NCI-H748 (cell line): ENCODE data around the gene GPR3.

ENCODE experiments used
- DNase-seq: peaks from one replicate; lab custom pipeline; 2025; ENCODE audit not compliant: unreplicated experiment; lab: John Stamatoyannopoulos, UW

The GPR3 gene, protein sequence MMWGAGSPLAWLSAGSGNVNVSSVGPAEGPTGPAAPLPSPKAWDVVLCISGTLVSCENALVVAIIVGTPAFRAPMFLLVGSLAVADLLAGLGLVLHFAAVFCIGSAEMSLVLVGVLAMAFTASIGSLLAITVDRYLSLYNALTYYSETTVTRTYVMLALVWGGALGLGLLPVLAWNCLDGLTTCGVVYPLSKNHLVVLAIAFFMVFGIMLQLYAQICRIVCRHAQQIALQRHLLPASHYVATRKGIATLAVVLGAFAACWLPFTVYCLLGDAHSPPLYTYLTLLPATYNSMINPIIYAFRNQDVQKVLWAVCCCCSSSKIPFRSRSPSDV

GRCh38 chr1:27392096-27392777, at the start of gene GPR3:
GPR3 (plus strand) TSS chr1:27392622; CDS start chr1:27393799, 1,177 bp downstream.
- DNase-seq = peak; percentile 87

DNA sequence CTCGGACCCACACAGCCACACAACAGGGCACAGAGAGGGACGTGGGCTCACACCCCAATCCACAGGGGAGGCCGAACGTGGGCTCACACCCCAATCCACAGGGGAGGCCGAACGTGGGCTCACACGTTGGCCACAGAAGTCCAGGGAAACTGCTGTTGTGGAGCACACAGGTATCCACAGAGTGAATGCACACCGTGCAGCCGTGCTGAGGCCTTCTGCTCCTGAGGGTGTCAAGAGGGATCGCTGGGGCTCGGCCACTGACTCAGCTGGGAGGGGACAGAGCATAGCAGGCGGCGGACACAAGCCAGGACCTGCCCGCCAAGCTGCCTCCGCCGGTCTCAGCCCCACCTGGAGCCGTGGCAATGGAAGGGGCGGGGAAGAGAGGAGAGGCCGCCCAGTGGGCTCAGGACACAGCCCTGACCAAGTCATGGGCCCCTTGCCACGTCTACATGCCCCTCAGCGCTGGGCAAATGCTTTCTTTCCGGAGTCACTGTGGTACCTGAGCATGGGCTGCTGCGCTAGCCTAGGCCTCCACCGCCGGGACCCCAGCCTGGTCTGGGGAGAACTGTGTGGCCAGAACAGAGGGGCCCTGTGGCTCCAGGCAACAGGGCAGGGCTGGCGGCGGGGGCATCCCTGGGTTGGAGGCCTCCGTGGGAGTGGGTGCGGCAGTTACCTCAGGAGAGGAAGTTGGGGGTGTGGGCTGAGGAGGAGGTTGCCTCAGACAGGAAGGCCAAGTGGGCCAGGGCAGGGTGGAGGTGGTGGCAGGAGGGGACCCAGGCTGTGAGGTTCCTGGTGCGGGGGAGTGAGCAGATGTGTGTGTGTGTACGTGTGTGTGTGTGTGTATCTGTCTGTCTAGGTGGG, 49.4 kb upstream of the GPR3 start:
- peak; percentile 5 for DNase-seq

- DNase-seq = no peak
Measured at GRCh38 chr1:27343639-27344025, 48.8 kb upstream of the GPR3 start.

- no peak for DNase-seq
Measured at GRCh38 chr1:27345272-27345671, 47.1 kb upstream of the GPR3 start.

DNA sequence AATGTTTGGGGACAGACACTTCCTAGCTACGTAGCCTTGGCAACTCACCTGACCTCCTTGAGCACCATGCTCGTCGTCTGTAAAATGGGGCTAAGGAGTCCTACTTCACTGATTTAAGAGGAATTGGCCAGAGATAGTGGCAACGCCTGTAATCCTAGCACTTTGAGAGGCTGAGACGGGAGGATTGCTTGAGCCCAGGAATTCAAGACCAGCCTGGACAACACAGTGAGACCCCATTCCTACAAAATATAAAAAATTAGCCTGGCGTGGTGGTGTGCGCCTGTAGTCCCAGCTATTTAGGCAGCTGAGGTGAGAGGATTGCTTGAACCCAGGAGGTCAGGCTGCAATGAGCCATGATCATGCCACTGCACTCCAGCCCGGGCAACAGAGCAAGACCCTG, 46.1 kb upstream of the GPR3 start:
- DNase-seq = no peak

- no peak for DNase-seq
Measured at GRCh38 chr1:27346991-27347624, 45.3 kb upstream of the GPR3 start.

GRCh38 chr1:27348861-27349783, 43.3 kb upstream of the GPR3 start:
- DNase-seq = peak; percentile 38

GRCh38 chr1:27349784-27350662, 42.4 kb upstream of the GPR3 start:
- DNase-seq = peak; percentile 80

DNA sequence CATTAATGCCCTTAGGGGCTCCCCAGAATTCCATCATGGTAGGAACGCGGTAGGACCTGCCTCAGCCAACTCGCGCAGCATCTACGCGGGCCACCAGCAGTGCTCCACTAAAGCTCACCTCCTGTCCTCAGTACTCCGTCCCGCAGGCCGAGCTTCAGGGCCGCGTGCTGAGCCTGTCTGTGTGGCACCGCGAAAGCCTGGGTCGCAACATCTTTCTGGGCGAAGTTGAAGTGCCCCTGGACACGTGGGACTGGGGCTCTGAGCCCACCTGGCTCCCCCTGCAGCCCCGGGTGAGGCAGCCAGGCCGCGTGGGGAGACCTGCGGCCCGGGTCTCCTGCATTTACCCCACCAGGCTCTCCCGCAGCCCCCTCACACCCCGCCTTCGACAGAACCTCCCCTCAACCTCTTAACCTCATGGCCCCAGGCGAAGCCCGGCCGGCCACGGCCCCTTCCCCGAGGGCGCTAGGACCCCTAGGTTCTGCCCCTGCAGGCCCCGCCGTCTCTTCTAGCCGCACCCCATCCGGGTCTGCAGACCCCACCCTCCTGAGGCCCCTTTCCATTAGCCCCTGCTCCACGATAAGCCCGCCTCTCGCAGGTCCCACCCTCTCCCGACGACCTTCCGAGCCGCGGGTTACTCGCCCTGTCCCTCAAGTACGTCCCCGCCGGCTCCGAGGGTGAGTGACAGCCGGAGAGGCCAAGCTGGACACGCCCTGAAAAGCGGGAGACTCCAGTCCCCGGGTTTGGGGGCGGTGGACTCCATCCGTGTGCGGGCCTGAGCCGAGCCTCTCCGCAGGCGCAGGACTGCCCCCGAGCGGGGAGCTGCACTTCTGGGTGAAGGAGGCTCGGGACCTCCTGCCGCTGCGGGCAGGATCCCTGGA, 41.5 kb upstream of the GPR3 start:
- DNase-seq = no peak

- no peak for DNase-seq
Measured at GRCh38 chr1:27351541-27352107, 40.8 kb upstream of the GPR3 start.

DNA sequence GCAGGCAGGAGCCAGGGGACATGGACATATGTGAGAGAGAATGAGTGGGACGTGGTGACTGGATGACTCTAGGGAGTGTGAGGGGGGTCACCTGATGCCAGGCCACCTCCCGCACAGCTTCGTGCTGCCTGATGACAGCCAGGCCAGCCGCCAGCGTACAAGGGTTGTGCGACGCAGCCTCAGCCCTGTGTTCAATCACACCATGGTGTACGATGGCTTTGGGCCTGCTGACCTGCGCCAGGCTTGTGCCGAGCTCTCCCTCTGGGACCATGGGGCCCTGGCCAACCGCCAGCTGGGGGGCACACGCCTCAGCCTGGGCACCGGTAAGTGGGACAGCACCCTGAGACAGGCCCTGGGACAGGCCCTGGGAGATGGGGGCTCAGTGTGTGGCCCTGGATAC, 39.3 kb upstream of the GPR3 start:
- no peak for DNase-seq

DNA sequence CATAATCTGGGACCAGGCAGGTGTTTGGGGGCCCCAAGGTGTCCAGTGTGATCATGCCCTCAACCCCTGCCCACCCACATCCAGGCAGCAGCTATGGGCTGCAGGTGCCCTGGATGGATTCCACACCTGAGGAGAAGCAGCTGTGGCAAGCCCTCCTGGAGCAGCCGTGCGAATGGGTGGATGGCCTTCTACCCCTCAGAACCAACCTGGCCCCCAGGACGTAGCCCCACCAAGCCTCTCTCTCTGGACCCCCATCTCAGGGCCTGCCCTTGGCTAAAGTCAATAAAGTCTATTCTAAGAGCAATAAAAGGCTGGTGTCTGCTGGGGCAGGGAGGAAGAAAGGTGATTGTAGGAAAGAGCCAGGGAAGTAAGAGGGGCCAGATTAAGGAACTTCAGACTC, 38.8 kb upstream of the GPR3 start:
- DNase-seq = no peak

GRCh38 chr1:27355683-27356082, 36.7 kb upstream of the GPR3 start:
- no peak for DNase-seq

- DNase-seq = no peak
Measured at GRCh38 chr1:27356277-27356618, 36.2 kb upstream of the GPR3 start.

DNA sequence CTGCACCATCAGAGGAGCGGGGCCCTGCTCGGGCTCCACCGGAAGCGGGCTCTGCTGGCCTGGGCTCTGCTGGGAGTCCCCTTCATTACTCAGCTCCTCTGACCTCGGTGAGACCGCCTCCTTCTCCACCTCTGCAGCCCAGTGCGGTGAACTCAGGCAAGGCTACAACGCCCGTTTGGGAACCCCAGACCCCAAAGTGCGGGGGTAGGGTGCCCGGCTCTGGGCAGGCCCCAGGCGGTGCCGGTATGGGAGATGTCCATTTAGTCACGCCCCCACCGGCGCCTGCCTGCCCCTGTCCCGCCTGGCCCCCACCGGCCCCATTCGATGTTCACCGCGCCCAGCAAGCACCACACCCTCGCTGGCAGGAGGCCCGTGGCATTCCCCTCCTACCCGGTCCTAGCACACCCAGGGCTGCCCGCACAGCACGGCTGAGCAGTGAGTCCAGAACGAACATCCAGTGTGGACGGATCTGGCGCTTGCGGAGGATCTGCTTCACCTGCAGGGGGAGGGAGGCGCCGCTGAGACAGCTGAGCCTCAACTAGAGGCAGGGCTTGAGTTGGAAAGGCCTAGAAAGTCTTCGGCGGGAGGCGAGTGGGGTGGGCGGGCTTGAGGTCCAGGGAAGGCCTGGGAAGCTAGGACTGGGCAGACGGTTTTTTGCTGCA, 35.7 kb upstream of the GPR3 start:
- DNase-seq = no peak

- peak; percentile 48 for DNase-seq
Measured at GRCh38 chr1:27357281-27358037, 35.0 kb upstream of the GPR3 start.
